Left lobe of liver (tissue), 2 donors: Measurements from ENCODE around the gene DENND11. TPM values are rescaled to one million over a fixed set of nuclear protein-coding genes. Genes with fewer than 3 reads are reported as not detected.

Experiments used
- ATAC-seq: fragments of 200-7000 bp; cut with Tn5 transposase; one replicate; pipeline ENCODE4 v1.9.1; 2020; ENCODE audit warnings: mild to moderate bottlenecking, moderate library complexity
- DNase-seq: peaks from one replicate; pipeline ENCODE4 v3.0.0-alpha.2; 2020; ENCODE audit warnings: low spot score
- total RNA-seq: library from RNA; stranded (reverse); gene quantifications from one replicate; pipeline ENCODE4 v1.2.1, GENCODE V29; 2021
- donor health status: DM: no; HTN: no; CAD: no; lungs with moderate emphysema.
- donor health status: DM: no; HTN: yes; CAD: no.

DENND11 gene
- total RNA-seq, 1 donor from 2014 or later: 29.8 TPM

- DNase-seq (no peak), ATAC-seq (no peak)
Observed at GRCh38 chr7:141686074-141686473, 15.9 kb downstream of the DENND11 start.

- peak; percentile 85 for DNase-seq
- ATAC-seq: peak; percentile 92
Observed at GRCh38 chr7:141685285-141686023, 16.5 kb downstream of the DENND11 start.

GRCh38 chr7:141679014-141679413 lies 23.0 kb downstream of the DENND11 start:
- ATAC-seq: no peak
- DNase-seq: no peak

GRCh38 chr7:141676618-141677017 lies 25.3 kb downstream of the DENND11 start:
- ATAC-seq (no peak), DNase-seq (no peak)

DNA sequence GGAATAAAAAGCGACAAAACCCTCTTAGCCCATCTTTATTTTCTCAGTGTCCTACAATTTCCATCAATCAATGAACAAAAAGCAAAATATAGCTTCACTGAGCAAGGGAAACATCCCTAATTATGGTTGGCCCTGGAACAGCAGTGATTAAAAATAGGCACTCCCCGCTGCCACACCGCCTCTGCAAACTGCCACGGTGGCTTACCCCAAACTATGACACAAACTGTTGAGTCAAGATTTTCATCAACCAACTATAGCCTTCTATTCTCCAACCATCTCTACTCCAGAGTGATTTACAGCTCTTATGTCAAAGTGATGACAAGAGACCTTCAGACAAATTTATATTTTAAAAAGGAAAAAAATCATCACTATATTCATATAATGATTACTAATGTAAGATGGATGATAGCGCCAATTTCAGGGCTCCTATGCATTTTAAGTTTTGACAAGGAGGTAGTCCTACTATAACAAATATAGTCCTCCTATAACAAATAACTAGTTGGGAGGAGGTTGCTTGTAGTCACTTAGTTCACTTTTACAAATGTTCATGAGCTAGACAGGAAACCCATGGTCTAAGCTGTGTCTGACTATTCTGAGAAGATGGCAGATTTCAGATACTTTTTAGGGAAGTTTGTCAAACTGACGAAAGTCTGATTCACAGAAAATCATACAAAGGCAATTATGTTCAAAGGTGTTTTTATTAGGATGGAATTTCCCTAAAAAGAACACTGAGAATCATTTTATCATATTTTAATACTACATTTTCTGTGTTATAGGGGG lies 26.3 kb downstream of the DENND11 start:
- DNase-seq (no peak), ATAC-seq (no peak)

DNA sequence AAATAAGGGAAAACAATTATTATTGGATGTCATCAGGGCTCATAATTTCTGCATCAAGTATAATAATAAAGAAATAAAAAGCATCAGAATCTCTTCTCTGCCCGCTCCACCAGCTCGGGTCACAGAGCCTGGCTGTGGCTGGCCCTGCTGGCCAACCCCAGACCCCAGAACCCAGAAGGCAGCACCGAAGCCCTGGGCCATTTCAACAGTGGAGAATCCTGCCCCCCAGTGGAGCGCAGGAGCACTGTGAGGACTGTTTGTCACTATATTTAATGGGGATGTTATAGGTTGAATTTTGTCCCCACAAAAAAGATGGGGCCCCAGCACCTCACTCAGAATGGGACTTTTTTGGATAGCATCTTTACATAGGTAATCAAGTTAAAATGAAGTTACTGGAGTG lies 27.3 kb downstream of the DENND11 start:
- DNase-seq: no peak
- peak; percentile 61 for ATAC-seq

- DNase-seq (no peak), ATAC-seq (peak; percentile 16)
Observed at GRCh38 chr7:141674171-141674671, 27.7 kb downstream of the DENND11 start.

- DNase-seq: no peak
- ATAC-seq: no peak
Observed at GRCh38 chr7:141673346-141673745, 28.6 kb downstream of the DENND11 start.

DNA sequence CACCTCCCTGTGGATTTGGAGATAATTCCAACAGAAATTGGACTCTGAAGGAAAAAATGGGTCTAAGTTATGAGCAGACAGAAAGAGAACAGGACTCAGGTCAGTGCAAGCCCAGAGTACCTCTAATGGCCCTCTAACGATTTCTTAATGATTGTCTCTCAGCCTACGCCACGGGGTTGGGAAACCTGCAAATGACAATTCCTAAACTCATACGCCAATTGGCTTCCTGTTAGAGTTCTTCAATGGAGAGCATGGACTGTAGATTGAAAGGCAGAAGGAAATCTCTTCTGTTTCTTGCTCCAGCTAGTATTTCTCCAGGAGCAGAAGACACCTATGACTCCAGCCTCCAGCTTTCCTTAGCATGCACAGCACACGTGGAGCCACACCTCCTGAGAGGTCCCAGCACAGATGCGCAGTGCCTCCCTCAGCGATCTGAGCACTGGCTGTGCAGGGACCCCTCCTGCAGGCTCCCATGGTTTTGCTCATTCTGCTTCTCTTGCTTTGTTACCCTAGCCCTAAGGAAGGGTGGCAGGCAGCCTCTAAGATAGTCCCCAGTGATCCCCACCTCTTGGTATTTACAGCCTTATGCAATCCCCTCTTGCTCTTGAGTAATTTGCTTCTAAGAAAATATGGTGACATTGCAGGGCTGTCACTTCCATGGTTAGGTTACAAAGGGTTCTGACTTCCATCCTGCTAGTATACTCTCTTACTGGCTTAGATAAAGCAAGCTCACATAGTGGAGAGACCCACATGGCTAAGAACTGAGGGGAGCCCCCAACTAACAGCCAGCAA lies 30.1 kb downstream of the DENND11 start:
- ATAC-seq (no peak), DNase-seq (no peak)

GRCh38 chr7:141668853-141669252 lies 33.1 kb downstream of the DENND11 start:
- DNase-seq: no peak
- ATAC-seq: no peak

DNA sequence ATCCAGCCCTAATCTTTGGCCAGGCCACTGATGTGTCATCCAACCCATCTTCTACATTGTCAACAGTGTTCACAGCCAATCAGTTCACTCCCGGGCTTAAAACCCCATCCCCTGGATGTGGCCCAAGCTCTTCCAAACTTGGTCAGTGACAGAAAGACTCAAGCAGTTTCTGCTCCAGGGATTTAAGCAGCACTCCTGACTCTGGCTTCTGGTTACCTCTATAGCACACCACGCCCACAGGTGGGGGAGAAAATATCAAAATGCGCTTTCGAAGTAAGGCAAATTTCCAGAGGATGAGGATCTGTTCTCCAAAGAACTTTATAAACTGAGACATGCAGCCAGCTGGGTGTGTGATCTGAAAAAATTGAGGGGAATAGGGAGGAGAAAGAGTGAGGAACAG lies 35.9 kb downstream of the DENND11 start:
- ATAC-seq (no peak), DNase-seq (no peak)

DNA sequence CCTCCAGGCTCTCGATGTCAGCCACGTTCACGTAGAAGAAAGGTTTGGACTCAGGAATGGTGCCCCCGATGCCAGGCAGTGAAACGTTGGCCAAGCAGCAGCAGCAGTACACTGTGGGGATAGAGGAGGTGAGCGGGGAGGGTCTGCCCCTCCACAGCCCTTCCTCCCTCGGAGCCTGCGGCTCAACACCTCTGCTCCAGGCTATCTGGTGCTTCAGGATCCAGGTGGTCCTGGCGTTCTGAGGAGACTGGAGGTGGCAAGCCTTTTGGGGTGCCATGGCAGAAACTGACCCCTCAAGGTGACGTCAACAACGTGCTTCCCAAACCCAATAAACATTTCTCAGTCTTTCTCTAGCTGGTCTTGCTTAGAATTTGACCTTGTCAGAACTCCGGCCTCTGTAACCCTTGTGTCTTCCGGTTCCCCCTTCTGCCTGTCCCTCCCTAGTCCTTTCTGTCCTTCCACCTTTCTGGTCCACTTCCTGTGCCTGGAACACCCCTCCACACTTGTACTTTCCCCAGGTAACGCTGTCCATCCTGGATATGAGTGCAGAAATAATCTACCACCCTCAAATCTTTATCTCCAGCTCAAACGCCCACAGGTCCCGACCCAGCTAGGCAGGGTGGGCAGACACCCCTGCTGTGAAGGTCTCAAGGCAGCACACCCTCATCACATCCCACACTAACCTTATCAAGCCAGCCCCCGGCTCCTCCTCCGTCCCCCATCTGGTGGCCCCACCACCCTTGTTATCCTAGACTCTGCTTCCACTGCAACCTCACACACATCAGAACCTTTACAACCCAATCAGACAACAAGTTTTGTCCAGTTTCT lies 36.5 kb downstream of the DENND11 start:
- DNase-seq (no peak), ATAC-seq (no peak)

GRCh38 chr7:141664450-141664849 lies 37.5 kb downstream of the DENND11 start:
- DNase-seq (peak; percentile 66), ATAC-seq (peak; percentile 83)

DNA sequence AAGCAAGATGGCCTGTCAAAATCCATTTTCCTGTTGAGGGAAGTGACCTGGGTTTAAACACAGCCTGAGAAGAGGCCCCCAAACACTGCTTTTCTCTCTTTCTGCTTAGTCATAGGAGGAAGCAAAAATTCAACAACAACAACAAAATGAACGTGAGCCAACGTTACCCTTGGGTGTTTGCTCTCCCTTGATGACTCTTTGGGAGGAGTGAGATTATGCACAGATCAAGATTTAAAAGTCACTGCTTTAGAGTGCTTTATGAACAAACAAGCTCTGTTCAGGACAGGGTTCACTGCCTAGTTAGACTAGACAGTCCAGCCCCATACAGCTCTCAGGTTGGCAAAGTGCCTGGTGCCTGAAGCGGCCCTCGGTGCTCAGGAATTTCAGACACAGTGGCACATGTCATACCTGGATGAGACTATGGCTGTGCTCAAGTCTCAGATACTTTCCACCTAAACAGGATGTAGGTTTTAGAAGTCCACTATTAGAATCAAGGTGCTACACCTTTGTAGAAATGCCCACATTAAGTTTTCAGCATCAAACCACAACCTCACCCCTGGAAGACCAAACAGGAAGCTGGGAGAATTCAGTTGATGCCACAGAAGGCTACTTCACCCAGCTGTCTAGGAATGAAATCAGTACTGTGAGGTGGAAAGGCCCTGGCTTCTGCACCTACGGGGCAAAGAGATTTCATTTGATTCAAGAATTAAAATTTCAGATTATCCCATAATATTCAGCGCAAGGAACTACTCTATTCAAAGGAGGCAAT lies 38.7 kb downstream of the DENND11 start:
- ATAC-seq (peak; percentile 74), DNase-seq (peak; percentile 75)

DNA sequence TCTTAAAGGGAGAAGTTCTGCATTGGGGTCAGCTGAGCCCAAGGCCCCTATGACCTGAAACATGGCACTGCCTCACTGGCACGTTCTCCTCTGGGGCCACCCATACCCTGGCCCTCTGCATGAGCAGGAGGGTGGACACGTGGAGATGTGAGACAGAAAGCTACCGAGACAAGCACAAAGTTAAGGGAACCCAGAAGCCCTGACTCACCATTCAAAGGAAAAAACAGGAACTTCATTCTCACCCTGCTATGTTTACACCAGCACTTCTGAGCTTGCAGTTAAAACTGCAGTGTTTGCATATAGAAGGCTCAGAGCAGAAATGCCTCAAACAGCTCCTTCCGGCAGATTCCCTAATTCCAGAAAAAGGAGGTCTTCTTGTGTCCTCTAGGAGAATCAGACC lies 41.7 kb downstream of the DENND11 start:
- peak; percentile 26 for ATAC-seq
- no peak for DNase-seq

DNA sequence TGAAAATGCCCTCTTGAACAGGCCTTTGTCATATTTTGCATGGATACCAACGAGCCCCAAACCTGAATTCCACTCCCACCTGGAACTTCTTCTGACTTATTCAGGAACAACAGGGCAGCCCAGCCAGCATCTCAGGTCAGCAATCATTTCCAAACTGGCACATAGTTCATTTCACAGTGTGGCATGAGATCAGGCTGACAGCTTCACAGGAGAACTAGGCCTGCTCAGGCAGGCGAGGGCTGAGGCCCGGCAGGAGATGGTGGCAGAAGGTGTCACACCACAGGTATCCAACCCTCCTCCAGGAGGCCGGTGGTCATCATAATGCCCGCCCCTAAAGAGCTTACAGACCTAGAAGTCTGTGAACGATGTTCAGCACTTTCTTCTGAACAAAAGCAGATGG lies 42.5 kb downstream of the DENND11 start:
- no peak for DNase-seq

GRCh38 chr7:141654551-141654950 lies 47.4 kb downstream of the DENND11 start:
- peak; percentile 95 for ATAC-seq

More for the DNA sequence above, 42.5 kb downstream of the DENND11 start:
- ATAC-seq: no peak

GRCh38 chr7:141652691-141653090 lies 49.3 kb downstream of the DENND11 start:
- ATAC-seq (no peak), DNase-seq (no peak)

More at GRCh38 chr7:141654551-141654950, 47.4 kb downstream of the DENND11 start:
- DNase-seq: peak; percentile 65
